ENCODE measurements around the gene PRRC2B.

PRRC2B gene

DNA sequence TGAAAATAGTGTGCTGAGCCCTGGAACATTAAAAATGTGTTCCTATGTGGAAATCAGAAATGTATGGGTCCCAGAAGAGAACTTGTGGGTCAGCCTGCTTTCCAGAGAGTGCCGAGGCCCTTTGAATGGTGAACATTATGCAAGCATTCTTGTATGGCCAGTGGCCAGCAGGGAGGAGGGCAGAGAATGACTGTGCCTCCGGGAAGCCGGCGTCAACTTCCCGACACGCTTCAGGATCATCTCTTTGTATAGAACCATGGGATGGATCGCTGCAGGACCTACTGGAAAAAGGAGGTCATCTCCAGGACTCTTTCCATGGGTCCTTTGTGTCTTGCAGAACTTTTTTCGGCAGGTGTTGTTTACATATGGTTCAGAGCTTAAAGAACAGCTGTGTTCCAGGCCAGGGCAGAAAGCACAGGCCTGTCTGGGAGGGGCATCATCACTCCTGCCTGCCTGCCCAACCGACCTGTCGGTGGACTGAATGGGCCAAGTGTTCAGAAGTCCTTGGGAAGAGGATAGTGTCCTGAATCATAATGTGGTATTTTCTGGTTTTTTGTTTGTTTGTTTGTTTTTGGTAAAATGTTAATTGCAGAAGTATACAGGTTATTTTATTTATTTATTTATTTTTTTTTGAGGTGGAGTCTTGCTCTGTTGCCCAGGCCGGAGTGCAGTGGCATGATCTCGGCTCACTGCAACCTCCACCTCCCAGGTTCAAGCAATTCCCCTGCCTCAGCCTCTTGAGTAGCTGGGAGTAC lies 9.0 kb downstream of the PRRC2B start:
- no peaks in the 10 kb centered on the region for H3K27me3 ChIP-seq (replicated peaks in 2 of 5; ENCODE audit: control insufficient read depth in 4 of 5, insufficient read depth in 5 of 5, low read length in 4 of 5)
- POLR2A ChIA-PET: no interaction called here

GRCh38 chr9:131403493-131403773 lies 9.5 kb downstream of the PRRC2B start:
- ChIA-PET CTCF (no interaction called here), POLR2A (interaction anchor here (0.6 kb wide), 1 partner anchor 9 kb away, joined by 3 read pairs; no protein-coding TSS in a partner anchor)
- no peaks in the 10 kb centered on the region for H3K9me3 ChIP-seq (ENCODE audit: control extremely low read depth in 1 of 5, control insufficient read depth in 4 of 5, insufficient read depth in 2 of 5, low read depth in 1 of 5, low read length in 4 of 5)
- H3K4me3 ChIP-seq (ENCODE audit: control insufficient read depth in 1 of 7, extremely low read depth in 1 of 7, insufficient read depth in 4 of 7, low read depth in 2 of 7, low read length in 6 of 7): no peak overlapping the region
- no peak for DNase-seq
- no CpG with 5 or more reads among the region's 6 CpGs for WGBS (ENCODE audit: insufficient coverage)
- H3K4me1 ChIP-seq (ENCODE audit: control extremely low read depth in 1 of 4, control insufficient read depth in 4 of 4, insufficient read depth in 4 of 4, low read length in 3 of 4): peaks cover 13 to 84% (median 58%) of the 10 kb centered on the region in 4 experiments
- peaks cover 5 to 22% (median 6%) of the 10 kb centered on the region in 4 experiments for H3K36me3 ChIP-seq (ENCODE audit: control insufficient read depth in 4 of 4, insufficient read depth in 4 of 4, low read length in 3 of 4)
- H3K27ac ChIP-seq (ENCODE audit: insufficient read depth in 1 of 2, low read depth in 1 of 2, low read length in 2 of 2, poor library complexity in 1 of 2, severe bottlenecking in 2 of 2): no peak overlapping the region
- H3K27me3 ChIP-seq (replicated peaks in 2 of 5; ENCODE audit: control insufficient read depth in 4 of 5, insufficient read depth in 5 of 5, low read length in 4 of 5): no peaks in the 10 kb centered on the region

More for the DNA sequence above, 9.0 kb downstream of the PRRC2B start:
- peak overlapping the region in 1 of 7 experiments; percentile 28 for H3K4me3 ChIP-seq (ENCODE audit: control insufficient read depth in 1 of 7, extremely low read depth in 1 of 7, insufficient read depth in 4 of 7, low read depth in 2 of 7, low read length in 6 of 7)
- peaks cover 5 to 22% (median 6%) of the 10 kb centered on the region in 4 experiments for H3K36me3 ChIP-seq (ENCODE audit: control insufficient read depth in 4 of 4, insufficient read depth in 4 of 4, low read length in 3 of 4)
- DNase-seq: no peak
- no peaks in the 10 kb centered on the region for H3K9me3 ChIP-seq (ENCODE audit: control extremely low read depth in 1 of 5, control insufficient read depth in 4 of 5, insufficient read depth in 2 of 5, low read depth in 1 of 5, low read length in 4 of 5)
- CTCF ChIA-PET: no interaction called here
- WGBS (ENCODE audit: insufficient coverage): 96% methylated on average over 8 of the region's 12 CpGs
- H3K27ac ChIP-seq (ENCODE audit: insufficient read depth in 1 of 2, low read depth in 1 of 2, low read length in 2 of 2, poor library complexity in 1 of 2, severe bottlenecking in 2 of 2): peak overlapping the region in 1 of 2 experiments; percentile 27
- H3K4me1 ChIP-seq (ENCODE audit: control extremely low read depth in 1 of 4, control insufficient read depth in 4 of 4, insufficient read depth in 4 of 4, low read length in 3 of 4): peaks cover 16 to 85% (median 60%) of the 10 kb centered on the region in 4 experiments

- DNase-seq: peak in 1 of 3 donors; percentile 37
- Histone ChIP-seq H3K4me3 (ENCODE audit: control insufficient read depth in 1 of 7, extremely low read depth in 1 of 7, insufficient read depth in 4 of 7, low read depth in 2 of 7, low read length in 6 of 7) (no peak overlapping the region), H3K36me3 (ENCODE audit: control insufficient read depth in 4 of 4, insufficient read depth in 4 of 4, low read length in 3 of 4) (peaks cover 5 to 22% (median 6%) of the 10 kb centered on the region in 4 experiments), H3K27ac (ENCODE audit: insufficient read depth in 1 of 2, low read depth in 1 of 2, low read length in 2 of 2, poor library complexity in 1 of 2, severe bottlenecking in 2 of 2) (no peak overlapping the region), H3K4me1 (ENCODE audit: control extremely low read depth in 1 of 4, control insufficient read depth in 4 of 4, insufficient read depth in 4 of 4, low read length in 3 of 4) (peaks cover 10 to 78% (median 55%) of the 10 kb centered on the region in 4 experiments), H3K27me3 (replicated peaks in 2 of 5; ENCODE audit: control insufficient read depth in 4 of 5, insufficient read depth in 5 of 5, low read length in 4 of 5) (no peaks in the 10 kb centered on the region), H3K9me3 (ENCODE audit: control extremely low read depth in 1 of 5, control insufficient read depth in 4 of 5, insufficient read depth in 2 of 5, low read depth in 1 of 5, low read length in 4 of 5) (no peaks in the 10 kb centered on the region)
- CTCF ChIA-PET: interaction anchor here (0.8 to 1.9 kb wide), 4 partner anchors 8 to 55 kb away, joined by 3 to 8 read pairs (median 6); no protein-coding TSS in a partner anchor
- POLR2A ChIA-PET: no interaction called here
- WGBS (ENCODE audit: insufficient coverage): 60% methylated on average over 5 of the region's 5 CpGs
Observed at GRCh38 chr9:131404581-131404980, 10.7 kb downstream of the PRRC2B start.

DNA sequence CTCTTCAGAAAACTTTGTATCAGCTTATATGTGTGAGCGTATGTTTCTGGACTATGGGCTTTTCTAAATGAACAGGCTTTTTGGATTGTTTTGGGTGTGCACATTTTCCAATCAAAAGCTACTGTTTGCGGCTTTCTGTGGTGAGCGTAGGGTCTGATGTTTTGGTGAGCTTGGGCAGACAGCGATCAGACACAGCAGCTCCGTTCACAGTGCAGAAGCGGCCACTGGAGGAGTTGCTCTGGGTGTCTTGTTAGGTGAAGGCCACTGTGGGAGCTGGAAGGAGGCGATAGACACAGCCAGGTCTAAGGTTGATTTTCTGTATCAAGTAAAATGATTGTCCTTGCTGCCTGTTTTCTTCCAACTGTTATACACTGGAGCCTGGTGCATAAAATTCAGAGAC lies 11.1 kb downstream of the PRRC2B start:
- no peak for DNase-seq
- Histone ChIP-seq H3K36me3 (ENCODE audit: control insufficient read depth in 4 of 4, insufficient read depth in 4 of 4, low read length in 3 of 4) (peaks cover 5 to 22% (median 6%) of the 10 kb centered on the region in 4 experiments), H3K9me3 (ENCODE audit: control extremely low read depth in 1 of 5, control insufficient read depth in 4 of 5, insufficient read depth in 2 of 5, low read depth in 1 of 5, low read length in 4 of 5) (no peaks in the 10 kb centered on the region), H3K27me3 (replicated peaks in 2 of 5; ENCODE audit: control insufficient read depth in 4 of 5, insufficient read depth in 5 of 5, low read length in 4 of 5) (no peaks in the 10 kb centered on the region), H3K4me1 (ENCODE audit: control extremely low read depth in 1 of 4, control insufficient read depth in 4 of 4, insufficient read depth in 4 of 4, low read length in 3 of 4) (peaks cover 10 to 78% (median 57%) of the 10 kb centered on the region in 4 experiments), H3K4me3 (ENCODE audit: control insufficient read depth in 1 of 7, extremely low read depth in 1 of 7, insufficient read depth in 4 of 7, low read depth in 2 of 7, low read length in 6 of 7) (no peak overlapping the region), H3K27ac (ENCODE audit: insufficient read depth in 1 of 2, low read depth in 1 of 2, low read length in 2 of 2, poor library complexity in 1 of 2, severe bottlenecking in 2 of 2) (no peak overlapping the region)
- ChIA-PET POLR2A (no interaction called here), CTCF (interaction anchor here (0.8 to 1.9 kb wide), 4 partner anchors 8 to 56 kb away, joined by 3 to 8 read pairs (median 6); no protein-coding TSS in a partner anchor)
- WGBS (ENCODE audit: insufficient coverage): 95% methylated on average over 6 of the region's 7 CpGs

DNA sequence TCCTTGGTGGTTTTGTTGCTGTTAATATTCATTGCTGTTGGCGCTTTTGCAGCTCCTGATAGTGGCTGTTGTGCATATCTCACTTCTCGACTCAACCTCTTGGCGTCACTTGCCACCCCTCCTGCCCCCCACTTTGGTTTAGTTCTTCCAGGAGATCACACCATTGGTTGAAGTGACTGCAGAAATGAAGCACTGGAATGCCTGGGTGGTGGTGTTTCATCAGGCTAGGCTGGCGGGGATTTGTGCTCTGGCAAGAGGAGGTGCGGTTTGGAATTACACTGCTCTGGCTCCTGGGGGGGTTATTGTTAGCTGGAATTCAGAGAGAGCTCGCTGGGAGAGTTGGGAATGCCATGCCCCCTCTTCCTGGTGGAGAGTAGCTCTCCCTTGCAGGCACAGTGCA lies 11.5 kb downstream of the PRRC2B start:
- Histone ChIP-seq H3K36me3 (ENCODE audit: control insufficient read depth in 4 of 4, insufficient read depth in 4 of 4, low read length in 3 of 4) (peaks cover 5 to 25% (median 6%) of the 10 kb centered on the region in 4 experiments), H3K4me3 (ENCODE audit: control insufficient read depth in 1 of 7, extremely low read depth in 1 of 7, insufficient read depth in 4 of 7, low read depth in 2 of 7, low read length in 6 of 7) (peak overlapping the region in 1 of 7 experiments; percentile 19), H3K4me1 (ENCODE audit: control extremely low read depth in 1 of 4, control insufficient read depth in 4 of 4, insufficient read depth in 4 of 4, low read length in 3 of 4) (peaks cover 10 to 77% (median 60%) of the 10 kb centered on the region in 4 experiments), H3K9me3 (ENCODE audit: control extremely low read depth in 1 of 5, control insufficient read depth in 4 of 5, insufficient read depth in 2 of 5, low read depth in 1 of 5, low read length in 4 of 5) (no peaks in the 10 kb centered on the region), H3K27me3 (replicated peaks in 2 of 5; ENCODE audit: control insufficient read depth in 4 of 5, insufficient read depth in 5 of 5, low read length in 4 of 5) (no peaks in the 10 kb centered on the region), H3K27ac (ENCODE audit: insufficient read depth in 1 of 2, low read depth in 1 of 2, low read length in 2 of 2, poor library complexity in 1 of 2, severe bottlenecking in 2 of 2) (no peak overlapping the region)
- CTCF ChIA-PET: interaction anchor here (1.2 to 1.9 kb wide), 4 partner anchors 9 to 69 kb away, joined by 3 to 8 read pairs (median 6); no protein-coding TSS in a partner anchor
- WGBS (ENCODE audit: insufficient coverage): 84% methylated on average over 3 of the region's 6 CpGs
- no peak for DNase-seq
- POLR2A ChIA-PET: no interaction called here

GRCh38 chr9:131405858-131406537 lies 12.1 kb downstream of the PRRC2B start:
- Histone ChIP-seq H3K36me3 (ENCODE audit: control insufficient read depth in 4 of 4, insufficient read depth in 4 of 4, low read length in 3 of 4) (peaks cover 5 to 25% (median 6%) of the 10 kb centered on the region in 4 experiments), H3K27ac (ENCODE audit: insufficient read depth in 1 of 2, low read depth in 1 of 2, low read length in 2 of 2, poor library complexity in 1 of 2, severe bottlenecking in 2 of 2) (peak overlapping the region in 1 of 2 experiments; percentile 40), H3K9me3 (ENCODE audit: control extremely low read depth in 1 of 5, control insufficient read depth in 4 of 5, insufficient read depth in 2 of 5, low read depth in 1 of 5, low read length in 4 of 5) (no peaks in the 10 kb centered on the region), H3K4me1 (ENCODE audit: control extremely low read depth in 1 of 4, control insufficient read depth in 4 of 4, insufficient read depth in 4 of 4, low read length in 3 of 4) (peaks cover 10 to 71% (median 55%) of the 10 kb centered on the region in 4 experiments), H3K4me3 (ENCODE audit: control insufficient read depth in 1 of 7, extremely low read depth in 1 of 7, insufficient read depth in 4 of 7, low read depth in 2 of 7, low read length in 6 of 7) (peak overlapping the region in 3 of 7 experiments; percentile 10 to 35 (median 27)), H3K27me3 (replicated peaks in 2 of 5; ENCODE audit: control insufficient read depth in 4 of 5, insufficient read depth in 5 of 5, low read length in 4 of 5) (no peaks in the 10 kb centered on the region)
- no peak for DNase-seq
- 58% methylated on average over 5 of the region's 9 CpGs for WGBS (ENCODE audit: insufficient coverage)
- CTCF ChIA-PET: interaction anchor here (1.0 to 1.9 kb wide), 7 partner anchors 8 to 70 kb away, joined by 3 to 8 read pairs (median 4); no protein-coding TSS in a partner anchor
- POLR2A ChIA-PET: interaction anchor here (1.4 kb wide), 1 partner anchor 8 kb away, joined by 3 read pairs; no protein-coding TSS in a partner anchor

Data from common myeloid progenitor, CD34-positive (primary cell).